ENCODE data around the gene SLC36A3. TPM values are rescaled to one million over a fixed set of nuclear protein-coding genes. Genes with fewer than 3 reads are reported as not detected.

SLC36A3 gene
- total and polyA plus RNA-seq, 2 of the 8 experiments (the other 6 are each of a cell fraction or from before 2014, with no cell fraction given), result not detected

GRCh38 chr5:151332857-151333256 lies 29.3 kb upstream of the SLC36A3 start (continued):
- TF ChIP-seq, protein P1, sequence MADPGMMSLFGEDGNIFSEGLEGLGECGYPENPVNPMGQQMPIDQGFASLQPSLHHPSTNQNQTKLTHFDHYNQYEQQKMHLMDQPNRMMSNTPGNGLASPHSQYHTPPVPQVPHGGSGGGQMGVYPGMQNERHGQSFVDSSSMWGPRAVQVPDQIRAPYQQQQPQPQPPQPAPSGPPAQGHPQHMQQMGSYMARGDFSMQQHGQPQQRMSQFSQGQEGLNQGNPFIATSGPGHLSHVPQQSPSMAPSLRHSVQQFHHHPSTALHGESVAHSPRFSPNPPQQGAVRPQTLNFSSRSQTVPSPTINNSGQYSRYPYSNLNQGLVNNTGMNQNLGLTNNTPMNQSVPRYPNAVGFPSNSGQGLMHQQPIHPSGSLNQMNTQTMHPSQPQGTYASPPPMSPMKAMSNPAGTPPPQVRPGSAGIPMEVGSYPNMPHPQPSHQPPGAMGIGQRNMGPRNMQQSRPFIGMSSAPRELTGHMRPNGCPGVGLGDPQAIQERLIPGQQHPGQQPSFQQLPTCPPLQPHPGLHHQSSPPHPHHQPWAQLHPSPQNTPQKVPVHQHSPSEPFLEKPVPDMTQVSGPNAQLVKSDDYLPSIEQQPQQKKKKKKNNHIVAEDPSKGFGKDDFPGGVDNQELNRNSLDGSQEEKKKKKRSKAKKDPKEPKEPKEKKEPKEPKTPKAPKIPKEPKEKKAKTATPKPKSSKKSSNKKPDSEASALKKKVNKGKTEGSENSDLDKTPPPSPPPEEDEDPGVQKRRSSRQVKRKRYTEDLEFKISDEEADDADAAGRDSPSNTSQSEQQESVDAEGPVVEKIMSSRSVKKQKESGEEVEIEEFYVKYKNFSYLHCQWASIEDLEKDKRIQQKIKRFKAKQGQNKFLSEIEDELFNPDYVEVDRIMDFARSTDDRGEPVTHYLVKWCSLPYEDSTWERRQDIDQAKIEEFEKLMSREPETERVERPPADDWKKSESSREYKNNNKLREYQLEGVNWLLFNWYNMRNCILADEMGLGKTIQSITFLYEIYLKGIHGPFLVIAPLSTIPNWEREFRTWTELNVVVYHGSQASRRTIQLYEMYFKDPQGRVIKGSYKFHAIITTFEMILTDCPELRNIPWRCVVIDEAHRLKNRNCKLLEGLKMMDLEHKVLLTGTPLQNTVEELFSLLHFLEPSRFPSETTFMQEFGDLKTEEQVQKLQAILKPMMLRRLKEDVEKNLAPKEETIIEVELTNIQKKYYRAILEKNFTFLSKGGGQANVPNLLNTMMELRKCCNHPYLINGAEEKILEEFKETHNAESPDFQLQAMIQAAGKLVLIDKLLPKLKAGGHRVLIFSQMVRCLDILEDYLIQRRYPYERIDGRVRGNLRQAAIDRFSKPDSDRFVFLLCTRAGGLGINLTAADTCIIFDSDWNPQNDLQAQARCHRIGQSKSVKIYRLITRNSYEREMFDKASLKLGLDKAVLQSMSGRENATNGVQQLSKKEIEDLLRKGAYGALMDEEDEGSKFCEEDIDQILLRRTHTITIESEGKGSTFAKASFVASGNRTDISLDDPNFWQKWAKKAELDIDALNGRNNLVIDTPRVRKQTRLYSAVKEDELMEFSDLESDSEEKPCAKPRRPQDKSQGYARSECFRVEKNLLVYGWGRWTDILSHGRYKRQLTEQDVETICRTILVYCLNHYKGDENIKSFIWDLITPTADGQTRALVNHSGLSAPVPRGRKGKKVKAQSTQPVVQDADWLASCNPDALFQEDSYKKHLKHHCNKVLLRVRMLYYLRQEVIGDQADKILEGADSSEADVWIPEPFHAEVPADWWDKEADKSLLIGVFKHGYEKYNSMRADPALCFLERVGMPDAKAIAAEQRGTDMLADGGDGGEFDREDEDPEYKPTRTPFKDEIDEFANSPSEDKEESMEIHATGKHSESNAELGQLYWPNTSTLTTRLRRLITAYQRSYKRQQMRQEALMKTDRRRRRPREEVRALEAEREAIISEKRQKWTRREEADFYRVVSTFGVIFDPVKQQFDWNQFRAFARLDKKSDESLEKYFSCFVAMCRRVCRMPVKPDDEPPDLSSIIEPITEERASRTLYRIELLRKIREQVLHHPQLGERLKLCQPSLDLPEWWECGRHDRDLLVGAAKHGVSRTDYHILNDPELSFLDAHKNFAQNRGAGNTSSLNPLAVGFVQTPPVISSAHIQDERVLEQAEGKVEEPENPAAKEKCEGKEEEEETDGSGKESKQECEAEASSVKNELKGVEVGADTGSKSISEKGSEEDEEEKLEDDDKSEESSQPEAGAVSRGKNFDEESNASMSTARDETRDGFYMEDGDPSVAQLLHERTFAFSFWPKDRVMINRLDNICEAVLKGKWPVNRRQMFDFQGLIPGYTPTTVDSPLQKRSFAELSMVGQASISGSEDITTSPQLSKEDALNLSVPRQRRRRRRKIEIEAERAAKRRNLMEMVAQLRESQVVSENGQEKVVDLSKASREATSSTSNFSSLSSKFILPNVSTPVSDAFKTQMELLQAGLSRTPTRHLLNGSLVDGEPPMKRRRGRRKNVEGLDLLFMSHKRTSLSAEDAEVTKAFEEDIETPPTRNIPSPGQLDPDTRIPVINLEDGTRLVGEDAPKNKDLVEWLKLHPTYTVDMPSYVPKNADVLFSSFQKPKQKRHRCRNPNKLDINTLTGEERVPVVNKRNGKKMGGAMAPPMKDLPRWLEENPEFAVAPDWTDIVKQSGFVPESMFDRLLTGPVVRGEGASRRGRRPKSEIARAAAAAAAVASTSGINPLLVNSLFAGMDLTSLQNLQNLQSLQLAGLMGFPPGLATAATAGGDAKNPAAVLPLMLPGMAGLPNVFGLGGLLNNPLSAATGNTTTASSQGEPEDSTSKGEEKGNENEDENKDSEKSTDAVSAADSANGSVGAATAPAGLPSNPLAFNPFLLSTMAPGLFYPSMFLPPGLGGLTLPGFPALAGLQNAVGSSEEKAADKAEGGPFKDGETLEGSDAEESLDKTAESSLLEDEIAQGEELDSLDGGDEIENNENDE (IDR thresholded peaks at IDR 0.05; ENCODE audit: insufficient replicate concordance, low read length), result no peak
- TF ChIP-seq ATF3 (IDR thresholded peaks at IDR 0.05; ENCODE audit: insufficient read depth, low read depth, low read length) (no peak), TCF12 (IDR thresholded peaks at IDR 0.05; ENCODE audit: low read depth, low read length) (no peak), RFX5 (IDR thresholded peaks at IDR 0.05; ENCODE audit: borderline replicate concordance, low read depth, low read length) (no peak), BACH1 (IDR thresholded peaks at IDR 0.05; ENCODE audit: low read length) (no peak)
- TF ChIP-seq, protein P2, sequence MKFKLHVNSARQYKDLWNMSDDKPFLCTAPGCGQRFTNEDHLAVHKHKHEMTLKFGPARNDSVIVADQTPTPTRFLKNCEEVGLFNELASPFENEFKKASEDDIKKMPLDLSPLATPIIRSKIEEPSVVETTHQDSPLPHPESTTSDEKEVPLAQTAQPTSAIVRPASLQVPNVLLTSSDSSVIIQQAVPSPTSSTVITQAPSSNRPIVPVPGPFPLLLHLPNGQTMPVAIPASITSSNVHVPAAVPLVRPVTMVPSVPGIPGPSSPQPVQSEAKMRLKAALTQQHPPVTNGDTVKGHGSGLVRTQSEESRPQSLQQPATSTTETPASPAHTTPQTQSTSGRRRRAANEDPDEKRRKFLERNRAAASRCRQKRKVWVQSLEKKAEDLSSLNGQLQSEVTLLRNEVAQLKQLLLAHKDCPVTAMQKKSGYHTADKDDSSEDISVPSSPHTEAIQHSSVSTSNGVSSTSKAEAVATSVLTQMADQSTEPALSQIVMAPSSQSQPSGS (IDR thresholded peaks at IDR 0.05; ENCODE audit: low read length), result no peak

All from H1 (cell line).